ENCODE data around the gene SCD5. TPM values are rescaled to one million over a fixed set of nuclear protein-coding genes. Genes with fewer than 3 reads are reported as not detected.
A peak's percentile ranks its signal among the peaks of the same experiment; 100 is the strongest.

SCD5 gene
- total and polyA plus RNA-seq, 2 of the 4 experiments (the other 2 are of a cell fraction) = 12.4 to 13.5 TPM

DNA sequence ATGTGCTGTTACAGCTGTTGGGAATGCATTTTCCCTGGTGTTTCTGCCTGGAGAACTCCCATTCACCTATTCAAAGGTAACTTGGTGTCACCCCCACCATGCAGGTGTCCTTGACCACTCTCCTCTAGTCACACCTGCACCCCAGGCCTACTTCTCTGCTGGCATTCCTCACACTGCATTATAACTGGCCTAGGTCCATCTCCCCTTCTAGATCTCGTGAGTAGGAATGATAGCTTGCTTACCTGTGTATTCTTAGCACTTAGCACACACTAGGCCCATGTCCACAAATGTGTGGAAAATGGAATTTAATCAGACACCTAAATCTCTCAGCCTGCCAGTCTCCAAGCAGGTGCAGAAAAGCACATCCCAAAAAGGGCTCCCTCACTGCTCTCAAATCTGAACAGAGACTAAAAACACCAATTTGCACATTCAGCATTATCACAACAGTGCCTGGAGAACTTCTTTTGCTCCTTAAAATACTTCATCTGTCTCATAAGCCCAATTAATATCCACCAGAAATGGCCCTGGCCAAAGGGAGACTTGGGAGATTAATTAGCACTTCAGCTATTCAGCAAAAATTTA, 18.3 kb downstream of the SCD5 start:
- no peak overlapping the region for H2BK20ac ChIP-seq (ENCODE audit: low read depth, low read length)
- no peak overlapping the region for H2BK15ac ChIP-seq (ENCODE audit: low read depth, low read length)
- H4K5ac ChIP-seq (ENCODE audit: low read depth, low read length) = no peak overlapping the region
- ChIA-PET POLR2A (ENCODE audit: unreplicated experiment) (interaction anchor here (0.6 kb wide), 1 partner anchor 410 kb away, joined by 3 read pairs; no protein-coding TSS in a partner anchor), CTCF (no interaction called here)
- intact Hi-C loops (cut with micrococcal nuclease) = no loop called here
- H2AK5ac ChIP-seq (ENCODE audit: low read depth, low read length) = no peak overlapping the region
- DNase-seq (no peak), ATAC-seq (ENCODE audit: low read depth) (no peak)
- no peak overlapping the region for H3K4me3 ChIP-seq (ENCODE audit: insufficient read depth, low read depth, low read length)
- peaks cover 14% of the 10 kb centered on the region for H3K4me1 ChIP-seq (ENCODE audit: control insufficient read depth, insufficient read depth, low read length)
- no peak overlapping the region for H3K9ac ChIP-seq (ENCODE audit: low read depth, low read length)
- H3K27me3 ChIP-seq (ENCODE audit: control insufficient read depth, insufficient read depth, low read length) = no peaks in the 10 kb centered on the region
- H3K9me3 ChIP-seq (ENCODE audit: control insufficient read depth, insufficient read depth, low read length) = no peaks in the 10 kb centered on the region
- in situ Hi-C loops (cut with MboI; ENCODE audit: low sequenced_read_pairs) = no loop called here
- no peak overlapping the region for H4K8ac ChIP-seq (ENCODE audit: low read depth in 2 of 2, low read length in 2 of 2)
- no peak overlapping the region for H2AK9ac ChIP-seq (replicated peaks; ENCODE audit: low read depth, low read length, poor library complexity)
- WGBS, 2 experiments (ENCODE audit: extremely low coverage in 2 of 2, insufficient read length in 1 of 2) = no CpG with 5 or more reads among the region's 1 CpG
- no peak overlapping the region for H3K18ac ChIP-seq (ENCODE audit: low read depth, low read length)
- peak; percentile 88 for TF ChIP-seq MAFK (IDR thresholded peaks at IDR 0.05; ENCODE audit: low read depth, low read length)
- TF ChIP-seq CHD1 (IDR thresholded peaks at IDR 0.05; ENCODE audit: low read depth, low read length) = no peak
- TF ChIP-seq, protein P1, sequence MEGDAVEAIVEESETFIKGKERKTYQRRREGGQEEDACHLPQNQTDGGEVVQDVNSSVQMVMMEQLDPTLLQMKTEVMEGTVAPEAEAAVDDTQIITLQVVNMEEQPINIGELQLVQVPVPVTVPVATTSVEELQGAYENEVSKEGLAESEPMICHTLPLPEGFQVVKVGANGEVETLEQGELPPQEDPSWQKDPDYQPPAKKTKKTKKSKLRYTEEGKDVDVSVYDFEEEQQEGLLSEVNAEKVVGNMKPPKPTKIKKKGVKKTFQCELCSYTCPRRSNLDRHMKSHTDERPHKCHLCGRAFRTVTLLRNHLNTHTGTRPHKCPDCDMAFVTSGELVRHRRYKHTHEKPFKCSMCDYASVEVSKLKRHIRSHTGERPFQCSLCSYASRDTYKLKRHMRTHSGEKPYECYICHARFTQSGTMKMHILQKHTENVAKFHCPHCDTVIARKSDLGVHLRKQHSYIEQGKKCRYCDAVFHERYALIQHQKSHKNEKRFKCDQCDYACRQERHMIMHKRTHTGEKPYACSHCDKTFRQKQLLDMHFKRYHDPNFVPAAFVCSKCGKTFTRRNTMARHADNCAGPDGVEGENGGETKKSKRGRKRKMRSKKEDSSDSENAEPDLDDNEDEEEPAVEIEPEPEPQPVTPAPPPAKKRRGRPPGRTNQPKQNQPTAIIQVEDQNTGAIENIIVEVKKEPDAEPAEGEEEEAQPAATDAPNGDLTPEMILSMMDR (conservative IDR thresholded peaks at IDR 0.05; ENCODE audit: low read depth, low read length) = no peak
- peaks cover 12% of the 10 kb centered on the region; the same call in 1 of the 2 replicates for H3K9me1 ChIP-seq (ENCODE audit: insufficient read depth, low read length)
- no peak overlapping the region for H2AFZ ChIP-seq (replicated peaks; ENCODE audit: low read length, poor library complexity)
- no peak overlapping the region for H2BK5ac ChIP-seq (ENCODE audit: low read depth, low read length, poor library complexity, severe bottlenecking)
- no peak overlapping the region for H3K14ac ChIP-seq (replicated peaks; ENCODE audit: low read depth, low read length)
- peaks cover 8% of the 10 kb centered on the region; the same call in 1 of the 2 replicates for H4K20me1 ChIP-seq (ENCODE audit: insufficient read depth, low read length)
- H3K27ac ChIP-seq (ENCODE audit: insufficient read depth, low read length) = no peak overlapping the region
- no TSS peak for BruUV-seq (replicated peaks)
- no peak overlapping the region for H3K4me2 ChIP-seq (ENCODE audit: low read depth, low read length)
- H3K36me3 ChIP-seq (ENCODE audit: control insufficient read depth, insufficient read depth, low read length) = no peaks in the 10 kb centered on the region
- no peak overlapping the region for H3K23ac ChIP-seq (ENCODE audit: low read depth, low read length)
- no peak overlapping the region for H3K4ac ChIP-seq (ENCODE audit: low read depth, low read length)
- no peak overlapping the region for H4K91ac ChIP-seq (ENCODE audit: insufficient read depth, low read depth, low read length)
- H3K79me1 ChIP-seq (ENCODE audit: low read depth in 1 of 2, low read length in 2 of 2) = peaks cover 24 to 44% of the 10 kb centered on the region in 2 experiments
- dilution Hi-C loops (cut with HindIII; ENCODE audit: low sequenced_read_pairs, unreplicated experiment) = no loop called here
- no peak overlapping the region for H3K56ac ChIP-seq (ENCODE audit: extremely low read depth, insufficient read depth, low read length)
- H2BK120ac ChIP-seq (ENCODE audit: low read depth, low read length) = no peak overlapping the region

Measured in IMR-90 (cell line).